ENCODE measurements around the gene MSLN. TPM values are rescaled to one million over a fixed set of nuclear protein-coding genes. Genes with fewer than 3 reads are reported as not detected.

The MSLN gene
- polyA plus RNA-seq, 2 donors: 0.87 to 3.7 TPM

Other genes starting within 250 kb of the MSLN start
- 10 to 100 TPM; 28.4 to 47.6 TPM for gene CAPN15, start 233.0 kb upstream of the MSLN start, polyA plus RNA-seq
- gene PRR35, start 200.3 kb upstream of the MSLN start, polyA plus RNA-seq: under 1 TPM; 0.01 to 0.24 TPM
- under 1 TPM; 0.11 to 0.16 TPM for gene NHLRC4, start 193.7 kb upstream of the MSLN start, polyA plus RNA-seq
- gene PIGQ, start 190.8 kb upstream of the MSLN start, polyA plus RNA-seq: 10 to 100 TPM; 22.8 to 40.1 TPM
- gene RAB40C, start 170.7 kb upstream of the MSLN start, polyA plus RNA-seq: 10 to 100 TPM; 18.1 to 42.4 TPM
- gene WFIKKN1, start 129.7 kb upstream of the MSLN start, polyA plus RNA-seq: 1 to 10 TPM in 1 of 2 donors, under 1 TPM in 1; 0.11 to 1.5 TPM
- gene METTL26, start 124.4 kb upstream of the MSLN start, polyA plus RNA-seq: 10 to 100 TPM; 73.2 to 94.3 TPM
- gene MCRIP2, start 118.9 kb upstream of the MSLN start, polyA plus RNA-seq: 10 to 100 TPM; 23.9 to 31.4 TPM
- gene WDR90, start 111.4 kb upstream of the MSLN start, polyA plus RNA-seq: 10 to 100 TPM; 19.5 to 45.3 TPM
- gene RHOT2, start 92.6 kb upstream of the MSLN start, polyA plus RNA-seq: 100 to 1,000 TPM in 1 of 2 donors, 10 to 100 TPM in 1; 87.1 to 152 TPM
- gene RHBDL1, start 85.1 kb upstream of the MSLN start, polyA plus RNA-seq: 1 to 10 TPM in 1 of 2 donors, under 1 TPM in 1; 0.49 to 1.7 TPM
- gene STUB1, start 80.3 kb upstream of the MSLN start, polyA plus RNA-seq: 10 to 100 TPM; 58.3 to 95.2 TPM
- gene JMJD8, start 76.4 kb upstream of the MSLN start, polyA plus RNA-seq: 10 to 100 TPM; 41.0 to 55.4 TPM
- gene WDR24, start 70.3 kb upstream of the MSLN start, polyA plus RNA-seq: 1 to 10 TPM; 6.0 to 6.3 TPM
- gene FBXL16, start 54.9 kb upstream of the MSLN start, polyA plus RNA-seq: 10 to 100 TPM in 1 of 2 donors, 1 to 10 TPM in 1; 8.0 to 13.0 TPM
- 10 to 100 TPM in 1 of 2 donors, 1 to 10 TPM in 1; 6.5 to 11.5 TPM for gene METRN, start 45.6 kb upstream of the MSLN start, polyA plus RNA-seq
- 10 to 100 TPM; 17.9 to 22.4 TPM for gene ANTKMT, start 39.6 kb upstream of the MSLN start, polyA plus RNA-seq
- under 1 TPM; 0.28 to 0.86 TPM for gene CCDC78, start 34.3 kb upstream of the MSLN start, polyA plus RNA-seq
- gene HAGHL, start 33.6 kb upstream of the MSLN start, polyA plus RNA-seq: 1 to 10 TPM; 1.6 to 3.4 TPM
- 10 to 100 TPM; 21.9 to 41.2 TPM for gene CIAO3, start 19.7 kb upstream of the MSLN start, polyA plus RNA-seq
- 10 to 100 TPM; 16.1 to 18.9 TPM for gene RPUSD1, start 27.6 kb downstream of the MSLN start, polyA plus RNA-seq
- 10 to 100 TPM; 14.8 to 28.9 TPM for gene CHTF18, start 27.9 kb downstream of the MSLN start, polyA plus RNA-seq
- not detected for gene GNG13, start 40.0 kb downstream of the MSLN start, polyA plus RNA-seq
- 10 to 100 TPM in 1 of 2 donors, 1 to 10 TPM in 1; 8.2 to 17.2 TPM for gene LMF1, start 210.2 kb downstream of the MSLN start, polyA plus RNA-seq
- gene SOX8, start 221.0 kb downstream of the MSLN start, polyA plus RNA-seq: under 1 TPM; 0.18 to 0.25 TPM